ENCODE results near the gene PIP. TPM values are rescaled to one million over a fixed set of nuclear protein-coding genes. Genes with fewer than 3 reads are reported as not detected.

PIP gene
- not detected in 2 replicates for total RNA-seq

DNA sequence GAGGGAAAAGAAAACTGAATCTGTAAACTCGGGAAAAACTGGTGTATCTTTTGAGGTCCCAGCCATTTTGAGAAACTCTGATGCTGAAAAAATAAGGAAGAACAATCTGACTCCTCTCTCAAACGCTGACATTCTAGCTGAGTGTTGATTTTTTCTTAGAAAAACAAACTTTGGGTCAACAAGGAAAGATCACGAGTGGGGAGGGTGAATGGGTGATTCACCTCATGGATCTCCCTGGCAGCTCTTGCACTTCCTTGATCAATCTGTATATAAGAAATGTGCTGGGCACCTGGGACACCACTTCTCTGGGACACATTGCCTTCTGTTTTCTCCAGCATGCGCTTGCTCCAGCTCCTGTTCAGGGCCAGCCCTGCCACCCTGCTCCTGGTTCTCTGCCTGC is at the start of gene PIP:
TSS of gene PIP (plus strand) at position 297 of the 400 bp plus-strand sequence. CDS start at position 337, 40 bp downstream.

DNA sequence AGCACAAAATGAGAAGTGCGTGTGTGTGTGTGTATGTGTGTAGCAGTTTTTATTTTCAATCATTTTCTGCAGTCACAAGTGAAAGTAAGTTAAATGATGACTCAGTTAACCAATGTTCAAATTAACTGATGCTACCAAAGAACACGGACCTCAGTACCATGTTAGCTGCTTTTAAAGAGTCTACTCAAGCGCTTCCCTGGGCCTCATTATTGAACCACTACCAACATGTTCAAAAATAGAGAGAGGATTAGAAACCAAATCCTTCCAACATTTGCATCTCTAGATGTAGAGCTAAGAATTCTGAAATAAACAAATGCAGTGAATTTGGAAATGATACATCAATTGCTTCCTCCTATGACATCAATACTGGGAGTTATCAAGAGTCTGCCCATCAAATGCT is 51.1 kb downstream of the PIP start, which contains the start of gene TAS2R39:
TSS of gene TAS2R39 (plus strand) at position 396 of the 400 bp plus-strand sequence. CDS start at position 396, 0 bp downstream.

Other genes starting within 250 kb of the PIP start
- gene TRPV6, start 246.3 kb upstream of the PIP start, total RNA-seq, result not detected in 2 replicates
- not detected in 2 replicates for gene TRPV5, start 198.3 kb upstream of the PIP start, total RNA-seq
- gene LLCFC1, start 192.6 kb upstream of the PIP start, total RNA-seq, result not detected in 2 replicates
- not detected in 2 replicates for gene KEL, start 169.7 kb upstream of the PIP start, total RNA-seq
- 0.22 TPM in 1 of 2 replicates, not detected in the other for gene OR9A2, start 104.9 kb upstream of the PIP start, total RNA-seq
- not detected in 2 replicates for gene OR6V1, start 79.7 kb upstream of the PIP start, total RNA-seq
- gene TAS2R39, start 51.3 kb downstream of the PIP start, total RNA-seq, result not detected in 2 replicates
- not detected in 2 replicates for gene TAS2R40, start 90.0 kb downstream of the PIP start, total RNA-seq
- gene GSTK1, start 131.4 kb downstream of the PIP start, total RNA-seq, result 92.3 and 94.9 TPM in 2 replicates
- 0.11 TPM in 1 of 2 replicates, not detected in the other for gene TMEM139, start 152.9 kb downstream of the PIP start, total RNA-seq
- gene CASP2, start 156.3 kb downstream of the PIP start, total RNA-seq, result 11.6 and 12.6 TPM in 2 replicates
- gene CLCN1, start 184.0 kb downstream of the PIP start, total RNA-seq, result not detected in 2 replicates
- gene FAM131B, start 230.6 kb downstream of the PIP start, total RNA-seq, result 0.39 and 0.54 TPM in 2 replicates
- gene ZYX, start 249.3 kb downstream of the PIP start, total RNA-seq, result 25.1 and 34.1 TPM in 2 replicates